ENCODE measurements around the gene CDCP1.

CDCP1 gene

DNA sequence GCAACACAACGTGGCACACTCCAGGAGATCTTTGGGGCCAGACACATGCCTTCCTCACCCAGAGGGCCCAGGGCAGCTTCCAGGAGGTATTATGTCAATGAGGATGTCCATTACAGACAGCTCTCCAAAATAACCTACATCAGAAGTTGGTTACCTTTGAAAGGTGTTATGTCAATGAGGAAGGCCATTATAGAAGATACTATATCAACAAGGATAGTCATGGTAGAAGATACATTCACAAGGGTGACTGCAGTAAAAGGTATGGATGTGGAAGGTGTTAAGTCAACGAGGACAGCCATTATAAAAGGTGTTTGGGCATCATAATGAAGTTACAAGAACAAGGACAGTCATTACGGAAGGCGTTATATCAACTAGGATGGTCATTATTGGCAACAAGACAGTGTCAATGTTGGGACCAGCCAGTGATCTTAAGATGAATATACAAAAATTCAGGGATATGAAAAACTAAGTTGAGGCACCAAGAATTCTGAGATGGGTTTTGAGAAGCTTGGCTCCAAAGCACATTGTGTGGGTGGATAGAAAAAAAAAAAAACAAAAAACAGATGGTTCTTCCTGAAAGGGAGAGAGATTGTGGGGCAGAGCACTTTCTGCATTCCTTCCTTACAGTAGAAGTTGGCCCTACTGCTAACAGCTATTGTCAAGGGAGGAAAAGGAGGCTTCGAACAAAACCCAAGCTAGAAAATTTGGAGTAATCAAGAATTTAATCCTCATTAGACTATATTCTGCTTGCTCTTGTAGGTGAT is 11.2 kb downstream of the CDCP1 start:
- TF ChIP-seq, protein P1, sequence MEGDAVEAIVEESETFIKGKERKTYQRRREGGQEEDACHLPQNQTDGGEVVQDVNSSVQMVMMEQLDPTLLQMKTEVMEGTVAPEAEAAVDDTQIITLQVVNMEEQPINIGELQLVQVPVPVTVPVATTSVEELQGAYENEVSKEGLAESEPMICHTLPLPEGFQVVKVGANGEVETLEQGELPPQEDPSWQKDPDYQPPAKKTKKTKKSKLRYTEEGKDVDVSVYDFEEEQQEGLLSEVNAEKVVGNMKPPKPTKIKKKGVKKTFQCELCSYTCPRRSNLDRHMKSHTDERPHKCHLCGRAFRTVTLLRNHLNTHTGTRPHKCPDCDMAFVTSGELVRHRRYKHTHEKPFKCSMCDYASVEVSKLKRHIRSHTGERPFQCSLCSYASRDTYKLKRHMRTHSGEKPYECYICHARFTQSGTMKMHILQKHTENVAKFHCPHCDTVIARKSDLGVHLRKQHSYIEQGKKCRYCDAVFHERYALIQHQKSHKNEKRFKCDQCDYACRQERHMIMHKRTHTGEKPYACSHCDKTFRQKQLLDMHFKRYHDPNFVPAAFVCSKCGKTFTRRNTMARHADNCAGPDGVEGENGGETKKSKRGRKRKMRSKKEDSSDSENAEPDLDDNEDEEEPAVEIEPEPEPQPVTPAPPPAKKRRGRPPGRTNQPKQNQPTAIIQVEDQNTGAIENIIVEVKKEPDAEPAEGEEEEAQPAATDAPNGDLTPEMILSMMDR (conservative IDR thresholded peaks at IDR 0.05) = no peak
- no peak for TF ChIP-seq ZFX (IDR thresholded peaks at IDR 0.05)
- no peak overlapping the region for H3K27ac ChIP-seq

DNA sequence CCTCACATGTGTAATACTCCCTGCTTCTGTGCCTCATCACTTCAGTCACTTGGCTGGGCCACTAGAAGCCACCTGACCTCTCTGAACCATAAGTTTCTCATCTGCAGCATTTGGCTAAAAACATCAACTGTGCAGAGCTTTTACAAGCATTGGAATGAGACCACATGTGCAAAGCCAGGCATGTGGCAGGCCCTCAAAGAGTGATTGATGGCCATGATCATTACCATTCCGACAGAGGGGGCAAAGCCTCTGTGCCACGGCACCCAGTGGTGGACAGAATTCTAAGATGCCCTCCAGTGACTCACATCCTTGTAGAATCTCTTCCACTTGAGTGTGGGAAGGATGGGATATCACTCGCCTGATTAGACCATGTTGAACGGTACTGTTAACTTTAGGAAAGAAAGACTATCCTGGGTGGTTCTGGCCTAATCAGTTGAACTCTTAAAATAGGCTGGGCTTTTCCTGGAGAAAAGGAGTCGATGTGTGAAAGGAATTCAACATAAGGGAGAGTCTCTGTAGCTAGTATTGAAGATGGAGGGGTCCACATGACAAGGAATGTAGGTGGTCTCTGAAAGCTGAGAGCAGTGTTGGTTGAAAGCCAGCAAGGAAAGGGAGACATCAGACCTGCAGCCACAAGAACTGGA is 13.5 kb downstream of the CDCP1 start:
- TF ChIP-seq, protein P1 (conservative IDR thresholded peaks at IDR 0.05) = no peak
- no peak for TF ChIP-seq ZFX (IDR thresholded peaks at IDR 0.05)
- H3K27ac ChIP-seq = no peak overlapping the region

DNA sequence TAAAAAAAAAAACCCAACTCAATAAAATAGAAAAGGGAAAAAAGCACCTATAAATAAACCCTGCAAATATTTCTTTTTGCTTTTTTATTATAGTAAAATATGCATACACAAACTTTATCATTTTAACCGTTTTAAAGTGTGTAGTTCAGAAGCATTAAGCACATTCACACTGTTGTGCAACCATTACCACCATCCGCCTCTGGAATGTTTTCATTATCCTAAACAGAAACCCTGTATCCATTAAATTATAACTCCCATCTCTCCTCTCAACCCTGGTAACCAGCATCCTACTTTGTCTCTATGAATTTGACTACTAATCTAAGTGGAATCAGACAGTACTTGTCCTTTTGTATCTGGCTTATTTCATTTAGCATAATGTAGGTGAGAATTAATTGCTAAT is 15.0 kb downstream of the CDCP1 start:
- TF ChIP-seq ZFX (IDR thresholded peaks at IDR 0.05) = no peak
- TF ChIP-seq, protein P1 (conservative IDR thresholded peaks at IDR 0.05) = no peak
- H3K27ac ChIP-seq = no peak overlapping the region

DNA sequence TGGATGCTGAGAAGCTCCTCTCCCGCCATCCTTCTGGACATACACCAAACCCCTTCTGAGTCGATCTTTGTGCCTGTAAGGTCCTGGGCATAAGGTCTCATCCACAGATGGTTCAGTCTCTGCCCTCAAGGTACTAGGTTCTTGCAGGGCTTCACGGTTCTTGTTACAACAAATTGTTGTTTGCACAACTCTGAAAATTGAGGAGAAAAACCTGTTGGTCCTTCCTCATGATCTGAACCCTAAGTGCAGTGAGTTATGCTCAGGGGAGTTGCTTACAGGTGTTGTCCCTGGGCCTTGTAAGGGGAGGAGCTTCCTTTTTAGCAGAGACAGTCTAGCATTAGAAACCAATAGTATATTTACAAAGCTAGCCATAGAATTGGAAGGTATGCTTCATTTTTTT is 15.7 kb downstream of the CDCP1 start:
- no peak for TF ChIP-seq ZFX (IDR thresholded peaks at IDR 0.05)
- TF ChIP-seq, protein P1 (conservative IDR thresholded peaks at IDR 0.05) = no peak
- H3K27ac ChIP-seq = no peak overlapping the region

DNA sequence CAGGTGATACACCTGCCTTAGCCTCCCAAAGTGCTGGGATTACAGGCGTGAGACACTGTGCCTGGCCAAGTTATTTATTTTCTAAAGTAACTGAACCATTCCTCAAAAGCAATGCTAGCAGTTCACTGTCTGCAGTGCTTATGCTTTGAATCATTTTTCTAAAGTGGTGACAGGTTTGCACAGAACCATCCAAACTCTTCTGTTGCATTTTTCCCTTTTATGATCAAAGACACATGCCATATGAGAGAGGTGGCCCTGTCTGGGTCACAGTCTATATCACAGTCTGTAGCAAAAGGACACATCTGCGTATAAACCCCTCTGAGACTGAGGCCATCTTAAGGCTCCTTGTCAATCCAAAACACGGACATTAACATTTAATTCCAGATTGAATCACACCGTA is 17.2 kb downstream of the CDCP1 start:
- no peak overlapping the region for H3K27ac ChIP-seq
- TF ChIP-seq, protein P1 (conservative IDR thresholded peaks at IDR 0.05) = no peak
- TF ChIP-seq ZFX (IDR thresholded peaks at IDR 0.05) = no peak

DNA sequence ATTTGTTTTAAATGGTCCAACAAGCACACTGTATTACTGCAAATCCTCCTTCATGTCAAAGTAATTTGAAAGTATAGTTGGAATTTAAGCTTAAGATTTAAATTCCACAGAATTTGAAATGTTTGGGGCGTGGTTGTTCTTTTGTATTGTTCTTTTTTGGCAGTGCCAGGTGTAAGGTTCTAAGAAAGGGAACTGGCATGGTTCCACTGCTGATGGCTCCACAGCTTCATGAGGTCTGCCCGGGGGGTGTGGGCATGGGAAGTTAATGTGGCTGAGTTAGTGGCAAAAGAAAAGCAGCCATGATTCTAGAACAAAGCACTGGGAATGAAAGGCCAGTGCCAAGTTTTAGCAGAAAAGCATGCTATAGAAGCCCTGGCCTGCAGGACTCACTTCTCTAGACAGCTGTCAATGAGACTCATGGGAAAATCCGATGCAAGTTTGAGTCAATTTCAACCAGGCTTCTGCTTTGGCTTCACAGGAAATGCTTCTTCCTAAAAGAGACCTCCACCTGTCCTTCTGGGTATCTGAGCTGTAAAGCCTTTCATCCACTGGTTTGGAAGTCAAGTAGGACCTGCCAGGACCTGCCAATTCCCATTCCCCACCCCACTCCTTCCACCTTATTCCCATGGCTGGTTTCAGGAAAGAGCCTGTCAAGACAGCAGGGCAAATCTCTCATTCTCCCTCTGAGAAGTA is 18.9 kb downstream of the CDCP1 start:
- H3K27ac ChIP-seq = no peak overlapping the region
- TF ChIP-seq, protein P1 (conservative IDR thresholded peaks at IDR 0.05) = no peak
- TF ChIP-seq ZFX (IDR thresholded peaks at IDR 0.05) = no peak

DNA sequence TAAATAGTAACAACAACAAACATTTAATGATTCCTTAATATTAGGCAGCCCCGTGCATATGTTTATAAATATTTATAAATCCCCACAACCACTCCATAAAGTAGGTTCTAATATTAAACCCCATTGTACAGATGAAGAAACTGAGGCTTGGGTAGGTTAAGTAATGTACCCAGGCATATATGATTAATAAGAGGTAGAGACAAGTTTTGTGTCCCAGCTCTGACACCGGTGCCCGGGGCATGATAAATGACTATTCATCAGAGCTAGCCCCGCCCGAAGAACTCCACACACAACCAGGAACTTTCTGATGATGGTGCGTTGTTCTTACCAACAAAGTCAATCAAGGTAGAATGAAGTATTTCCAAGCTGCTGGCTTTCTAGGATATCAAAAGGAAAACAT is 19.4 kb downstream of the CDCP1 start:
- H3K27ac ChIP-seq = no peak overlapping the region
- TF ChIP-seq, protein P1 (conservative IDR thresholded peaks at IDR 0.05) = no peak
- no peak for TF ChIP-seq ZFX (IDR thresholded peaks at IDR 0.05)
